ENCODE data around the gene ALG12.
"Not testable (repeated sequence)": the region's sequence is repeated elsewhere in the genome, so short reads cannot be mapped to it uniquely, and the experiment has no call there.

ALG12 gene

GRCh38 chr22:49945042-49945794, 27.0 kb upstream of the ALG12 start:
- not testable (repeated sequence) for DNase-seq

DNA sequence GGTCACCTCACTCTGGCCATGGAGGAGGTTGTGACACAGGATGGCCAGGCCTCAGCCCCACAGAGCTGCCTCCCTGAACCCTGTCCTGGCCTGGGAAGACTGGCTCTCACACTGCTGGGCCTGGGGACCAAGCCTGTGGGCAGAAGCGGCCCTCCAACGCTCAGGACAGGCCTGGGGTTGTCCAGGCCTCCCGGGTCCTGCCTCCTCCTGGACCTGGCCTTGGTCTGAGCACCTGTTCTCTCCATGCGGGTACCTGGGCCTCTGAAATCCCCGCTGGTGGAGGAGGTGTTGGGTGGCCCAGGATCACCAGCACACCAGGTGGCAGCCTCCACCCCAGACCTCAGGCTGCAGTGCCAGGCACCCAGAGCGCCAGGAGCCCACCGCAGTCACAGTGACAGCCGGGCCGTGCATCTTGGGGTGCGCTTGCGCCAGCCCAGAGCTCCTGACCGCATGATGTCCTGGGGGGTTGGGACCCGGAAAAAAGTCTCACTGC, 26.2 kb upstream of the ALG12 start:
- DNase-seq, result no peak

- DNase-seq, result no peak
Observed at GRCh38 chr22:49943771-49944398, 25.6 kb upstream of the ALG12 start.

- DNase-seq, result no peak
Observed at GRCh38 chr22:49943405-49943765, 25.1 kb upstream of the ALG12 start.

GRCh38 chr22:49942565-49943404, 24.5 kb upstream of the ALG12 start:
- no peak for DNase-seq

GRCh38 chr22:49941507-49942316, 23.5 kb upstream of the ALG12 start:
- DNase-seq, result no peak

DNA sequence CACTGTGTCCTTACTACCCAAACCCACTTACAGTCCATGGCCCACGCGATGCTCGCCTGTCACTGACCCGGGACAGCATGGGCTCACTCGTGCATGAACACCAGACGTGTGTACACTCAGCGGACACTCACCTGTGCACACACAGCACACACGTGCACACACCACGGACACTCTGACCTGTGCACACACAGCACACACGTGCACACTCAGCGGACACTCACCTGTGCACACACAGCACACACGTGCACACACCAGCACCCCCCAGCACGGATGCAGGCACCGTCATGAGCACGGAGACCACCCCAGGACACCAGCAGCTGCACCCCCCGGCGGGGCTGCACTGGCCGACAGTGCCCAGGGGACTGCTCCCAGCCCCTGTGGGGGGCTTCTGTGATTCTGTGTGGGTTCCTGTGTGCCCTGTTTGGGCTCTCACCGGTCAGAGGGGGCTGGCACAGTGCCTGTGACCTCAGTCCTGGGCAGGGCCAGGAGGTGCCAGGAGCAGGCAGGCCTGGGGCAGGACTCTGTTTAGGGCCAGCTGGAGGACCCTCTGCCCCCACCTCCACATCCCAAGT, 20.4 kb upstream of the ALG12 start:
- no peak for DNase-seq

GRCh38 chr22:49937758-49938564, 19.7 kb upstream of the ALG12 start:
- DNase-seq, result no peak

DNA sequence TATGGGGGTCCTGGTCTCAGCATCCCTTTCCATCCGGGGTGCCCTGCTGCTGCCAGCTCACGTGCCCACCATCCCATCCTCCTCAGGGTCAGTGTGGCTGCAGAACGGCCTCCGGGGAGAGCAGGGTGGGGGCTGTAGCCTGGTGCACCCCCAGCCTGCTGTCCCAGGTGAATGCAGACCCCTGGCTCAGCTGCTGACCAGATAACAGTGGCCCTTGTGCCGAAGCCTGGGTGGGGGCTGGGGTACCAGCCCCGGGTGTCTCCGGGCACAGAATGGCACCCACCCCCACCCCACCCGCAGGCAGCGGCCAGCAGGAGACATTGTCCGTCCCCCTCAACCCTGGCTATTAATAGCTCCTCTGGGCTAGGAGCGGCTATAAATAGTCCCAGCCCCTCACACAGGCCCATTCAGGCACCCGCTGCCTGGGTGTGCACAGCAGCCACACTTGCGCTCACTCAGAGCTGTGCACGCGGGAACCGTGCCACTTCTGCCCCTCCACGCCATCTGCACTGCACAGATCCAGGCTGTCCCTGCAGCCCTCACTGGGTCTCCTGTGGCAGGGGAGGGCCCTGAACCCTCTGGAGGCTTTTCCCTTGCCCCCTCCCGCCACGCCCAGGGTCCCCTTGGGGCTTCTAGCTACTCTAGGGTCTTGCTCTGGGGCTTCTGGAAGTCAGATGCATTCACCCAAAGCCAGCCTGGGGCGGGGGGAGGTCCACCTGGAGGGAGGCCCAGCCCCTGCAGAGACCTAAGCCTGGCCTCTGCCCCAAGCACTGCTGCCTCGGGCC, 18.9 kb upstream of the ALG12 start:
- DNase-seq, result no peak

DNA sequence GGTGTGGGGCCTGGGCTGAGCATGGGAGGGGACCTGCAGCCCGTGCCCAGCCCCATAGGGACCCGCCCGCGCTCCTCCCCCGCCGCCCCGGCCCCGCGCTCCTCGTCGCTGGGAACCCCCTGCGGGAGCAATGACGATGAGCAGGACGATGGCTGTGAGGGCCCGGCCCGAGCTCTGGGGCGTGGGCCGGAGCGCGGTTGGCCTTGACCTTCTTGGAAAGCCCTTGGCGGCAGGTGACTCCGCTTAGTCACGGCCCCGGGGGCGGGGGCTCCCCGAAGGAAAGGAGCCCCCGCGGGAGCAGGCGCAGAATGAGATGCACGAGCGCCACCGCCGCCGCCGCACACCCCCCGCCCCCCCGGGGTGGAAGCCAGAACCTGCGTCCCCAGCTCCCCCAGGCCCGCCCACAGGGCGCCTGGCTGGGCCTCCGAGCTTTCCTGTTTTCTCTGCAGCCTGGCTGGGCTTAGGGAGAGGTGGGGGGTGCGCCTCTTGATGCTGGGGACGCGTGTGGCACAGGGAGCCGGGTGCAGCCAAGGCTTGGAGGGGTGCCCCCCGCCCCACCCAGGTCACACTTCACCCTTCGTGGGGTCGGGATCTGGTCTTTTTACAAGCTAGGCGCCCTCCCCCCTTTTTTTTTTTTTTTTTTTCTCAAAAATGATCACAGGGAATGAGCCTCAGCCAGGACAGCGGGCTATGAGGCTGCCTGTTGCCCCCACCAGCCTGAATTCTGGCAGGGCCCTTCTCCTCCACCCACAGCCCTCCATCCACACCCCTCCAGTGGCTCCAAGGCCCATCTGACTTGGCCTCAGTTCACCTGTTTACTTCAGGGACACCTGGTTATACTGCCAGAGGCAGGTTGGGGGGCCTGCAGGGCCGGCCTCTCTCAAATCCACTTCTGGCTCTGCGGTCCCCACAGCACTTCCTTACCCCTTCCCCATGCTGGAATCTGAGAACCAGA, 18.1 kb upstream of the ALG12 start:
- DNase-seq, result no peak

DNA sequence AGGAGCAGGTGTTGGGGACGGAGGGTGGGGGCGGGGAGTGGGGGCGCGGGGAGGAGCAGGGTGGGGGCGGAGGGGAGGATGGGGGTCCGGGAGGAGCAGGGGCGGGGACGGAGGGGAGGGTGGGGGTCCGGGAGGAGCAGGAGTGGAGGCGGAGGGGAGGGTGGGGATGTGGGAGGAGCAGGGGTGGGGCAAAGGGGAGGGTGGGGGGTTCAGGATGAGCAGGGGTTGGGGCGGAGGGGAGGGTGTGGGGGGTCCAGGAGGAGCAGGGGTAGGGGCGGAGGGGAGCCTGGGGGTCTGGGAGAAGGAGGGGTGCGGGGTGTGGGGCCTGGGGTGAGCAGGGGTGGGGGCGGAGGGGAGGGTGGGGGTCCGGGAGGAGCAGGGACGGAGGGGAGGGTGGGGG, 17.3 kb upstream of the ALG12 start:
- DNase-seq, result no peak

DNA sequence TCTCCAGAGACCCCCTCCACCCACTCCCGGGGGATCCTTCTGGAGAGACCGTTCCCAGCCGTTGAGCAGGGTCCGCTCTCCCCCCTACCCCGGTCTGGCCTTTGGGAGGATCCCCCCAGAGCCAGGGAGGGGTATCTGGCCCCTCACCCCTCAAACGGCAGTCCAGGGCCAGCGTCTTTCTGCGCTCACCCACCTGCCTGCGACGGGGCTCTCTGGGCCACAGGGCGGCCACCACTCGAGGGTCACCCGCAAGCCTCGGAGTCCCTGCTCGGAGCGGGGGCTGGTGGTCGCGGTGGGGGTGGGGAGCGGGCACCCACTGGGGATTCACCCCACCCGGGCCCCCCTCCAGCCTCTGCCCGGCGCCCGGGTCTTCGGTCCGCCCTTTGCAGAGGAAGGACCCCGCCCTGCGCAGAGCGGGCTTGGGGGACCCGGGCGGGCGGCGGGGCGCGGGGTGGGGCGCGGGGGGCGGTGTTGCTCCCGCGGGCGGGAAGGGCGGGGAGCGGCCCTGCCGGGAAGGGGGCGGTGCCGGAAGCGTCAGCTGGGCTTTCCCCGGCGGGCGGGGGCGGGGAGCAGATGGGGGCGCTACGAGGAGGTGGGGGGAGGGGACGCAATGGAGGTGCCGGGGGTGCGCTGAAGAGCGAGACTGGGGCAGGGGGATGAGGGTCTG, 16.8 kb upstream of the ALG12 start:
- no peak for DNase-seq

DNA sequence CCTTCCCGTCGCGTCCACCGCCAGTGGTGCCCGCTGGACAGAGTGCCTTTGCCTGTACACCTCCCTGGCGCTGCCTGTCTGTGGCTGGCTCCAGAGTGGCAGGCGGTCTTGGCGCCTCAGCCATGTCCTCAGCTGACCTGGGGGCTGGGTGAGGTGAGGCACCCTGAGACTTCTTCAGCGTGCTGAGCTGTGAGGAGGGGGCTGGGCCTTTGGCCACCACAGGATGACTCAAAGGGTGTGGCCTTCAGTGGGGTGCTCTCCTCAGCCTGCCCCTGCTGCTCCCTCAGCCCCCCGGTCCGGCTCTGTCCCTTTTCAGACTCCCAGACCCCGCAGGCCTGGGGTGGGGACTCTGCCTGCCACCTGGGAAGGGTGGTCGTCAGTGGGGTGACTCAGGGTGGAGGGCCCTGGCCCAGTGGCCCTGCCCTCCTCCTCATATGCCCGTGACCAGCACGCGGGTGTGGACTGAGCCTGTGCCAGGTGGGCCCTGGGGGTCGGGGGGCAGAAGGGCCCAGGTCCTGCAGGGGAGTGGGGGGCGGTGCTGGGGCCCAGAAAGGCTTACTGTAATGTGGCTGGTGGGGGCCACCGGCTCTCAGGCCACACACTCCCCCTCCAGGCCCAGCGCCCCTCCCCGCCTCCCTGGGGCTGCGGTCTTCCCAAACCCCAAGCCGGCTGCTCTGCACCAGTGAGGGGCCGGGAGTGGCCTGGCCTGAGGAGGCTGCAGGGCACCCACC, 16.1 kb upstream of the ALG12 start:
- DNase-seq, result no peak

DNA sequence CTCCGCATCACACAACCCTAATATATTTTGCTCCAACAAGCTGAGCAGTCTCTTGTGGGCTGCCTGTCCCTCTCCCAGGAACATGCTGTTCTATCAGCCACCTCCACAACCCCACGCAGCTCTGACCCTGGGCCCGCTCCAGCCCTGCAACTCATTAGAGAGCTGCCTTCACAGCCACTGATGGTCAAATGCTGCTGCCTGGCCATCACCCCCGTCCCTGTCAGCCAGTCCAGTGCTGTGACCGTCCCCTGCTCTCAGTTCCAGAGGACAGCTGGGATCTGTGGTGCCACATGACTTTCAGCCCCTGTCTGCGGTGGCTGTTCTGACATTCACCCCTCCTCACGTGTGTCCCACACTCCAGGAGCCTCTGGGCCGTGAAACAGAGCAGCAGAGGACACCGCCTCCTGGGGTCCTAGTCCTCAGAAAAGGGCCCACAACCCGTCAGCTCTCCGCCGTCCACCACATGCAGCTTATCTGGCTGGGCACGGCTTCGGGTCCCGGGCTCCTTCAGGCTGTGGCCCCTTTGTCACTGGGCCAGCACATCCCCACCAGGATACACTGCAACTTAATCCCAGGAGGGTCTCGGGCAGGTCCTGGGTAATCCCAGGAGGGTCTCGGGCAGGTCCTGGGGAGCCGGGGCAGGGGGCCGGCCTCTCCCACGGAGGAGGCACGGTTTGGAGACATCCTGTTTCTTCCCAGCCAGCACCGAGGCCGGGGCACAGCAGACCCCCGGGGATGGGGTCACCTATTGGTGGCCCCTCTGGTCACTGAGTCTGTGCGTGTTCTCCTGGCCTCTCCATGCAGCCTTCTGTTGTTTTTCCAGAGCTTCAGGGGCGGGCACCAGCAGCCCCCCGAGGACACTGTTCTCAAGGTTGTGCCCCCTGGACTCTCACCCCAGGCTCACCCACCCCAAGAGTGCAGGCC, 15.3 kb upstream of the ALG12 start:
- DNase-seq, result no peak

- no peak for DNase-seq
Observed at GRCh38 chr22:49930596-49931412, 12.6 kb upstream of the ALG12 start.

DNA sequence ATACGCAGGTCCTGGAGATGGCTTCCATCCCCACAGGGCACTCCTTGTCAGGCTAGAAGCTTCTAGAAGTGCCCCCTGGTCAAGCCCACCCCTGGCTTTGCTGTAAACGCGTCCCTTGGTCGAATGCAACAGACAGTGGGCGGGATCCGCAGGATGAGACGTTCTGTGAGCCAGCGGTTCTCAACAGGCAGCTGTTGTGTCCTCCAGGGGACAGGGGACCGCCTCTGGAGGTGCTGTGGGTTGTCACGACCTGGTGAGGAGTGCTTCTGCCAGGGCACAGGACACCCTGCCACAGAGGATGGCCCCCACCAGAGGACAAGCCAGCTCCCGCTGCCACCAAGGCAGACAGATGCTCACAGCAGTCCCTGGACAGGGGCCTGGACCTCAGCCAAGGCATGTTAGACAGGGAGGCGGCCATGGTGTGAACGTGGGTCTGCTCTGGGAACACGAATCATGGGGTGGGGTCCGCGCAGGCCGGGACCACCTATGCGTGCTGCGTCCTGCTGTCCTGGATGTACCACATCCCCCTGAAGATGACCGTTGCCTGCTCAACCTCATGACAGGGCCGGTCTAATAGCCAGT, 11.8 kb upstream of the ALG12 start:
- DNase-seq, result no peak
